DMS 273 treated with DMSO at 0.1 percent for 48 hours (cell line): ENCODE results near the gene PLXNA2.
A peak's percentile ranks its signal among the peaks of the same experiment; 100 is the strongest.

ENCODE experiments used
- DNase-seq: peaks from one replicate; lab custom pipeline; 2025; lab: John Stamatoyannopoulos, UW

Gene PLXNA2

DNA sequence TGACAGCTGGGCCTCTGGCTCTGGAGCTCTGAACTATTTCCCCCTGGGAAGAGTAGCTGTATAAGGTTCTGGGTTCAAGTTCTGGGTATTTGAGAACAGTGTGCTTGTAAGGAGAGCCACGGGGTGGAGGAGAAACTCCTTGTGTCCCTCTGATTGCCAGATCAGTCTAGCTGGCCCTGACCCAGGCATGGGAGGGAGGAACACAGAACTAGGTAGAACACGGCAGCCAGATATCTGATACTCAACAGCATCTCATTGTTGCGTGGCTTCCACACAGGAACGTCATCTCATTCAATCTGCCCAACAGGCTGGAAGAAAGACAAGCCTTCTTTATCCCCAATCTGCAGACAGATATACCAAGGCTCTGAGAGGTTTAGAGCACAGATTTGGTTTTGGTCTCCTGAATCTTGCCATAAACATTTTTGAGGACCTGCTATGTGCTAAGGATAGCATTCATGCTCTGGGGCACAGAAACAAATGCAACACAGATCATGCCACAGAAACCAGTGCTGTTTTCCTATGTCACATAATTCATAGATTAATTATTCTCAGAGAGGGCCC lies 83.8 kb downstream of the PLXNA2 start:
- DNase-seq: no peak

DNA sequence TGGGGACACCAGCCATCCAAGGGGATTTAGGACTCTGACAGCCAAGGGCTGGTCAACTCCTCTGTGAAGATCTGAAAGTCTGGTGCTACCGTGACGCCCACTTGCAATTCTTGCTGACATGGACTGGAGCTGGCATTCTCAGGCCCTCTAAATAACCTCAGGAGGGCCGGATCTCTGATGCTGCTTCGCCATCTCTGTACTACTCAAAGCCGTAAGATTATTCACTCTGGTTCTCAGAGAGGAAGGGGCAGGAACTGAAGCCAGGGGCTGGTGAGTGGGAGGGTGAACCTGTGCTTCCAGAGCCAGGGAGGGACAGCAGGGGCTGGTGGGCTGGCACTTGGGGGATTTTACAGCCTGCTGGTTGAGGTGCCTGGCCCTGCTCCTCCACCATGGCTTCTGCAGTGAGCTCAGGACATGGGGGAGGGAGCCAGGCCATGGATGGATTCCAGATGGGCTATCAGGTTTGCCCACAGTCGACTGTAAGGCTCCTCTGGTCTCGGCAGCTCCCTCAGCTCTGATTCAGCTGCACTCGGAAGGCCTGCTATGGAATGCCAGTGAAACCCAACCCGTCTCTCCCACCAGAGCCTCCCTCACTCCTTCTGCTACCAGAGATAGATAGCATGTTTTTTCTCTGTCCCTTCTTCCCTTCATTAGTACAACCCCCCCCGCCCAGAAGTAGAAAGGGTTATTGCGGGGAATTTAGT lies 84.5 kb downstream of the PLXNA2 start:
- DNase-seq: peak; percentile 95

- no peak for DNase-seq
Measured at GRCh38 chr1:208158640-208159554, 85.3 kb downstream of the PLXNA2 start.

- no peak for DNase-seq
Measured at GRCh38 chr1:208157769-208158168, 86.4 kb downstream of the PLXNA2 start.

- no peak for DNase-seq
Measured at GRCh38 chr1:208156741-208157140, 87.4 kb downstream of the PLXNA2 start.

GRCh38 chr1:208156310-208156709 lies 87.9 kb downstream of the PLXNA2 start:
- DNase-seq: no peak

- no peak for DNase-seq
Measured at GRCh38 chr1:208154679-208155642, 89.2 kb downstream of the PLXNA2 start.

- no peak for DNase-seq
Measured at GRCh38 chr1:208154040-208154439, 90.1 kb downstream of the PLXNA2 start.

DNA sequence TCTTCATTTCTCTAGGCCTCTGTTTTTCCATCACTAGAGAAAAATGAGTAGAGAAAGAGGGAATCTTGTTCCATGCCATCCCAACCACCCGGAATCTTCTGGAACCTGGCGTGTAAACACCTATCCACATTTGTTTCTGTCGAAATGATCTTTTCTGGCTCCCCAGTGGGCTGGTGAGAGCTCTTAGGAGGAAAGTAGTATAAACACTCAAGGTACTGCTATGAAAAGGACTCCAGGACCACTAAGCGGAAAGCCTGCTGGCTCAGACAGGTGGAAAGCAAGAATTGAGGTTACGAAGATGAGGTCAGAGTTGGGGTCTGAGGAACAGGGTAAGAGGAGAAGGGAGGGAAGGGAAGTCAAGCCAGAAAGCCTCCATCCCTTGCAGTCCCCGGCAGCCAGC lies 90.8 kb downstream of the PLXNA2 start:
- DNase-seq: no peak

DNA sequence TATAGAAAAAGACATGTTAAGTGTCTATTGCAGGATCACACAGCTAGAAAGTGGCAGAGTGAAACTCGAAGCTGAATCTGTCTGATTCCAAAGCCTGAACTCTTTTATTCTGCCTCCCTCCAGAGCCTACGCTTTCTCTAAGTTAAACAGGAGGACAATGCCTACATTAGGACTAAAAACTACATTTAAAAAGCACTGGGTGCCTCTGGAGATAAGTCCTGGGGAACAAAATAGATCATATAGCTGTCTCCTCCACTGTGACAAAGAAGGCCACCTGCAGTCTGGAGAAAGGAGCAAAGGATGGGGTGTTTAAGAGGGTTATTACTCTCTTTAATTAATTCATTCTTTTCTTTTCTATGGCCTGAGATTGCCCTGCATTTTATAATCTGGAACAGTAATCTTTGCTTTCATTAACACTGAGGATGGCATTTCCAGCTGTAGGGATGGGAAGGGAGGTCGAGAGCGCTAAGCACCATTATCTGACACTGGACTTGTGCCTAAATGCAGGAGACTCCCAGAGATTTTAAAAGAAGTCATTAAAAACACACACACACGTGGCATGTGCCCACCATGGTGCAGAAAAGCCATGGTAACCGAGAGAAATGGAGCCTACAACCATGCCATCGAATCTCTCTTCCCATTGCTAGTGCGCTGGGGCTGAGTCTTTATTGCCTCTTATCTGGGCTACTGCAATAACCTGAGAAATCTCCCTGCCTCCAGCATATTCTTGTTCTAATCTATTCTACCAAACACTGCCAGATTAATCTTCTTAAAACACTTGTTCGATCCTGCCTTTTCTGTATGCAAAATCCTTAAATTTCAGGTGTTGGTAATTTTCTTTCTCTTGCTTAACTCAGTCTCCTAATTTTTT lies 92.2 kb downstream of the PLXNA2 start:
- DNase-seq: no peak

- no peak for DNase-seq
Measured at GRCh38 chr1:208150833-208151458, 93.2 kb downstream of the PLXNA2 start.

- no peak for DNase-seq
Measured at GRCh38 chr1:208149776-208150514, 94.2 kb downstream of the PLXNA2 start.

GRCh38 chr1:208149213-208149612 lies 95.0 kb downstream of the PLXNA2 start:
- DNase-seq: no peak

DNA sequence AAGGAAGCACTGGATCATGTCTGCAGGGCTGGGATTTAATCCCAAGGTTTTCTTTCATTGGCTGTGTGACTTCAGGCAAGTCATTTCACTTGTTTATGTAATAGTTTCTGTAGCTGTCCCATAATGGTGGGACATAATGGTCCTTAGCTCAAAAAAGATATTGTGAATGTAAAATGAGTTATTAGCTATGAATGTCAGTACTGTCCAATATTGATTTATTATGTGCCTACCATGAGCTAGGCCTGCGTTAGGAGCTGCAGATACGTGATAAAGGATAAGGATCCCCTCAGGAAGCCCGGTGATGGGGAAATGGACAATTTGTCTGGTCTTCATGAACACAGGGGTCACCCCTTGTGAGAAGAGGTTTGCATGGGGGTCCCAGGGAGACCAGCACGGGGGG lies 95.8 kb downstream of the PLXNA2 start:
- DNase-seq: no peak

GRCh38 chr1:208146650-208147049 lies 97.5 kb downstream of the PLXNA2 start:
- DNase-seq: no peak

- DNase-seq: no peak
Measured at GRCh38 chr1:208145167-208145566, 99.0 kb downstream of the PLXNA2 start.

DNA sequence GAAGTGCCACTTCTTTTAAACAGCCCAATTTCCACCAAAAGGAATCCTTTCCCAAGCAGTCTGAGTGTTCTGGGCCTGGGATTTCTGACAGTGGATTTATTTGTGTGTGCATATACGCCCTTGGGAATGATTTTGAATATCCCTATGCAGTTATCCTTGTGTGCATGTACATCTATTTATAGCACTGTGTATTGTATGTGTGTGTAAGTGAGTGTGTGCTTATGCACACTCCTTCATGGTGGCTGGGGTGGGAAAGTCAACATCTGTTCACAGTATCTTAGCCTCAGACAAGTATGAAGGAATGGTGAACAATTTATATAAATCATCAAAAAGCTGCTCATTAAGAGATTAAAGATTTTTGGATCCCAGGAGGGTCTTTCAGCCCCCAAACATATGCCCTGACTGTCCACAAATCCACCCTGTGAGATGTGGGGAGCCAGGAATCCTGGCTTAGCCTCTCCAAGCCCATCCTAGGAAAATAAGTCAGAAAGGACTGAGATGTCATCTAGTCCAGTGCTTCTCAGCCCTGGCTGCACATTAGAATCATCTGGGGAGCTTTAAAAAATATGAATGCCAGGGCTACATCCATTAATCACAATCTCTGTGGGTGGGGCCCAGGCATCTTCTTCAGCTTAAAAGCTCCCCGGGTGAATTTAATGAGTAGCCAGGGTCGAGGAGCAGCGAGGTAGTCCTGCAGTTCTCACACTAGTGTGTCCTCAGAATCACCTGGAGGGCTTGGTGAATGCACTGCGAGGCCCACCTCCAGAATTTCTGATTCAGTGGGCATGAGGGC lies 101.4 kb downstream of the PLXNA2 start:
- no peak for DNase-seq

GRCh38 chr1:208141610-208142192 lies 102.5 kb downstream of the PLXNA2 start:
- DNase-seq: no peak
